ENCODE measurements around the gene TCHP.
"Not testable (repeated sequence)": the region's sequence is repeated elsewhere in the genome, so short reads cannot be mapped to it uniquely, and the experiment has no call there.

The TCHP gene

DNA sequence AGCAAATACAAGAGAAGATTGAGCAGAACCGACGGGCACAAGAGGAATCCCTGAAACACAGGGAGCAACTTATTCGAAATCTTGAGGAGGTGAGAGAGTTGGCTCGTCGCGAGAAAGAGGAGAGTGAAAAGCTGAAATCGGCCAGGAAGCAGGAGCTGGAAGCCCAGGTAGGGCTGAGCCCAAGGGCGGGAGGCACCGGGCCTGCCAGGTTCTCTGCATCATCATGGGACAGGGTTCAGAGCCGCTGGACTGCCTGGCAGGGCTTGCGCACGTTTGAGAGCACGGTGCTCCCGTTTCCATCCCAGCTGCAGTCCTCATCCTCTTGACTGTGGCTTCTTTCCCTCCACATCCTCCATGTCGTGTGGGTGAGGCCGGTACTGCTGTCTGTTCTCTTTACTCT is 14.4 kb downstream of the TCHP start:
- FAIRE-seq: no peak

DNA sequence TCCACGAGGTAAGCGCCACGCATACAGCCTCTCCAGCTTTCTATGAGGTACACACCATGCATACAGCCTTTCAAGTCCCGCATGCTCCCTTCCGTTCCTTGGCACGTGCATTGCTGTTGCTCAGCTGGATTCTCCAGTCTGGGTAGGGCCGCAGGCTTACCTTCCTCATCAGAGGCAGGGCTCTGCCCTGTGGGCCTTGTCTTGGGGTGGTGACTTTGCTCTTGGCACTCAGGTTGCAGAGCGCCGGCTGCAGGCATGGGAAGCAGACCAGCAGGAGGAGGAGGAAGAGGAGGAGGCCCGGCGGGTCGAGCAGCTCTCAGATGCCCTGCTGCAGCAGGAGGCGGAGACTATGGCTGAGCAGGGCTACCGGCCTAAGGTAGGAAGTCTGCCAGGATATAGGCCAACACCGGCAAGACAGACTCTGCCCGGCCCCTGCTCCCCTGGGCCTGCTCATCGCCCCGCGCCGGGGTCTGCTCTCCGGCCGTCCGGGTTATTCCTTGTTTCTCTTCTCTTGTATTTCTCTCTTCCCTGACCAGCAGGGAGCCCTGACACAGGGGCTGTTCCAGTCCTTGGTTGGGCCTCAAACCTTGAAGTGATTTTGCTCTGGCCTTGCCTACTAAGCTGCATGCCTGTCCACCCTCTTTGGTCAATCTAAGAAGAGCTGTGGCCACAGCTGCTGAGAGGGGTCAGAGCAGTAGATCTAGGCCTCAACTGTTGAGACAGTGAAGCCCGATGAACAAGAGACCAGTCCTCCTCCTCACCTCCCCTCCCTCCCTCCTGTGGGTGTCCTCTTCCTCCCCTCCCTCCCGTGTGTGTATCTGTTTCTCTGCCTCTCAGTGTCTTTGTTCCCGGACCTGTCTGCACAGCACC is 15.3 kb downstream of the TCHP start:
- FAIRE-seq: no peak

DNA sequence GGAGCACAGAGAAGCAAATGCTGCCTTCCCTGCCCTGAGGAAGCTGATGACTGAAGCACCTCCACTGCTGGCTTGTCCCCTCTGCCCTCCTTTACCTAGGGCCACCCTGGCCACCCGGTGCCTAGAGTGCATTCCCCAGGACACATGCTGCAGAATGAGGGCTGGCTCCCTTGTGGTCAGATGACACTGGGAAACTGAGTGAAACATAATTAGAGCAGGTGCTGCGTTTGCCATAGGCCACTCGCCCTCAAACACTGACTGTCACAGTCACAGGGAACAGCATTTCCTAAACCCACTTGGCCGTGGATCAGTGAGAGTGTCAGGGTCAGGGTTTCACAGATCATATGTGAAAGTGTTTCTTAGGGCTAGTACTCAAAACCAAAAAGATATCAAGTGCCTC is 16.0 kb downstream of the TCHP start:
- no peak for FAIRE-seq

DNA sequence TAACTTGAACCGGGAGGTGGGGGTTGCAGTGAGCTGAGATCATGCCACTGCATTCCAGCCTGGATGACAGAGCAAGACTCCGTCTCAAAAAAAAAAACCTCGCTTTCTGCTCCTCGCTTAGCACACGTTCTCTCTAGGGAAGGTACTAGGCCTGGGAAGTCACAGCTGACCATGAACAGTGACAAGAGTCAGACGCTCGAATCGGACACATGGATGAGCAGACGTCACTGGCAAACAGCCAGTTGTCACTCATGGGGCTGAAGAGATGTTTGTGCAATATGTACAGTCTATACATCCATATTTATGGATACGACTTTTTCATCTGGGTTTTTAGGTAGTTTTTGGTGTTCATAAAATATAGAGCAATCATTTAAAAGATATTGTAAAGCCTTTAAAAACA is 19.4 kb downstream of the TCHP start:
- no peak for FAIRE-seq

DNA sequence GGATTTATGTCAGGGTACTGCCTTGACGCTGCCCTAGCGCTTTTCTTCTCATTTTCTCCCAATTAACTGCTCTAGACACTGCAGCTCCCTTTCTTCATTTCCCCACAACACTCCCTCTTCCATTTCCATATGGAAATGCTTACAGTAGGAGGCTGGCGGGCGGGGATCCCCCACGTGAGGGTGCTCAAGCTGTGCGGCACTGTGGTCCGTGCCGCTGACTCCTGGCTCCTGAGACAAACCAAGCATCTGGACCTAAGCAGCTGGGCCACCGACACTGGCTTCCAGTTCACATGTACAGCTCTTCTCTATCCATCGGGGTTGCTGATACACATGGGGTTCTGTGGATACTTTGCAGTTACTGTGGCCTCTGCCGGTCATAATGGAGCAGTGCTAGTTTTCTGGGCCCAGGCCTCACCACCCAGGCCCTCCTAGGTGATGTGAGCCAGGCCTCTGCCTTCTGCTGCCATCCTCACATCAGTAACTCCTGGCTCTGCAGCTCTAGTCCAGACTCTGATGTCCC is 20.2 kb downstream of the TCHP start:
- FAIRE-seq: no peak

DNA sequence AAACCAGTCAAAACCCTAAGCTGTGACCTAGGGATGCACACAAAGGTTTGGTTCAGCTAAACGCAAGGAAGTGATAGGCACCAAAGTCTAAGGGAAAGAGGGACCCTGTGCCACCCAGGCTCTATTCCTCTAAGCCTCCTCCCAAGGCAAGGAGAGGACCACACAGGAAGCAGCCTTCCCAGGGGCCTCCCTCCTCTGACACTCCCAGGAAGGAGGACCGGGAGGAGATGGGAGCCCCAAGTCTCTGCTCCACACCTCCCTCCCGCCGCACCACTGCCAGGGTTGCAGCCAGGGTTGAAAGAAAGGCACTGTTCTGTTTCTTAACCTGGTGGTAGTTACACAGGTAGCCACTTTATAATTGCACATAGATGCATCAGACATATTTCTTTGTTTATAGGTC is 21.9 kb downstream of the TCHP start:
- no peak for FAIRE-seq

DNA sequence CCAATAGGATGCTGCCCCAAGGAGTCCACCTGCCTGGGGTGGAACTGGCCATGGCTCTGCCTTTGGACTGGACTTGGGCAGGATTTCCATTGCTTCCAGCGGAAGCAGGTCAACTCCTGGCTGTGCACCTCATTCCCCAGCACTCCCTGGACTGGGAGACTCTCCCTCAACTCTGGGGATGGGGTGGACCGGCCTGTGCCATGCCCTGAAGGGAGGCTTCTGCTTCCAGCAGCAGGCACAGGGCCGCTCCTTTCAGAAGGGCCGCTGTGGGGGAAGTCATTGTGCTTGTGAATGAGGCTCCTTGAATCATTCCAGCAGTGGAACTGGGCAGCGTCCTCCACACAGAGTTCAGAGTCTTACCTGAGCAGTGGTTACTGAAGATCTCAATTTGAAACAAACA is 23.0 kb downstream of the TCHP start:
- no peak for FAIRE-seq

DNA sequence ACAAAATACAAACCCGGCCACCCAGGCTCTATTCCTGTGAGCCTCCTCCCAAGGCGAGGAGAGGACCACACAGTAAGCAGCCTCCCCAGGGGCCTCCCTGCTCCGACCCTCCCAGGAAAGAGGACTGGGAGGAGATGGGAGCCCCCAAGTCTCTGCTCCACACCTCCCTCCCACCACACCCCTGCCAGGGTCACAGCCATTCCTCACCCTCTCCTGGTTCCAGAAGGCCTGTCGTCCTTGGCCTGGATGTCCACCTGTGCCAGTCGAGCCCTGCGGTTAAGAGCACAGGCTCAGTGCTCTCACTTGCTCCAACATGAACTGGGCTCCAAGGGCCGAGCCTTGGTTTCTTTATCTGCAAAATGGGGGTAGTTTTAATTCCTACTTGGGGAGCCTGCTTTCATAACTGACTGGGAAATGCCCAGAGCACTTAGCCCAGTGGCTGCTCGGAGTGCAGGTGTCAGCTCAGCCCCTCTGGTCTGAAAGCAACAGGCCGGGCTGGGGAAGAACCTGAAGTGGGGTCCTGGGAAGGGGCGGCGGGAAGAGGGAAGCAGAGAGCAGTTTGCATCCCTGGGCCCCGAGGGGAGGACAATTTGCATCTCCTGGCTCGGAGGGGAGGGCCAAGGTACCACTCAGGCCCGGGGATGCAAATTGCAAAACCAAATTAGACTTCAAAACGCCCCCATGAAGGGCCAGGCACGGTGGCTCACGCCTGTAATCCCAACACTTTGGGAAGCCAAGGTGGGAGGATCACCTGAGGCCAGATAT is 23.6 kb downstream of the TCHP start:
- FAIRE-seq: no peak

DNA sequence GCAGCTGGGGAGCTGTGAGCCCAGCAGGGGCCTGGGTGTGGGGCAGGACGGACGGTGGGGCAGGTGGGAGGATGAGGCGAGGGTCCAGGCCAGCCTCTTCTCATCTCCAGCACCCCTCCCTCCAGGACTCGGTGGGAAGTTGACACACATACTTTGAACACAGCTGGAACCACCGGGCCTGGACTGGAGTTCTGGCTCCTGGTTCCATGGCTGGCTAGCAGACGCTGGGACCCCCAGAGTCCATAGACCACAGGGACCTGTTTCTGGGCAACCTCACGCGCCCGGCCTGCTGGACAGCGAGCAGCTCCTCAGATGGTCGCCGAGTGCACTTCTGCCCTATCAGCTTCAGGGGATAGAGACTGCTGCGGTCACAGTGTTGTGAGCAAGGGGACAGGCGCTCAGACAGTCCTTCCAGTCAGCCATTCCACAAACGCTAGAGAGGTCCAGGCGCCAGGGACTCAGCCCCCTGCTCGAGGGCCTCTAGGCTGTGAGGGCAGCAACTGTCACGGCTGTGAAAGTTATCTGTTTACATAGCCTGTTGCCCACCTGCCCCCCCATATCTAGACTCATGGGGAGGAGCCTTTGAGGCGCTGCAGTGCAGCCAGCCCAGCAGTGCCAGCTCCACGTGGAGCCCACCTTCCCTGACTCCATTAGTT is 25.2 kb downstream of the TCHP start:
- FAIRE-seq: no peak

DNA sequence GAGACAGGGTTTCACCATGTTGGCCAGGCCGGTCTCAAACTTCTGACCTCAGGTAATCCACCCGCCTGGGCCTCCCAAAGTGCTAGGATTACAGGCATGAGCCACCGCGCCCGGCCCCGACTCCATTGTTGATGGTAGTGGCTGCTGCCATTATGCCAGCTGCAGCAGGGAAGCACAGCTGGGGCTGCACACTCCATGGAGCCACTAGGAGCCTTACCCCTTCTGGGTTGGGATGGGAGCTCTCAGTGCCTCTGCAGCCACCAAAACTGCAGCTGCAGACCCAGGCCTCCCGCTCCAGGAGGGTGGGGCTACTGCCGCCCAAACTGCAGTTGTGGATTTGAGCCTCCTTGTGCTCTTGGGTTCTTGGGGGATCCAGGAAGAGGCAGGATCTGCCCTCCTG is 25.9 kb downstream of the TCHP start:
- FAIRE-seq: no peak

DNA sequence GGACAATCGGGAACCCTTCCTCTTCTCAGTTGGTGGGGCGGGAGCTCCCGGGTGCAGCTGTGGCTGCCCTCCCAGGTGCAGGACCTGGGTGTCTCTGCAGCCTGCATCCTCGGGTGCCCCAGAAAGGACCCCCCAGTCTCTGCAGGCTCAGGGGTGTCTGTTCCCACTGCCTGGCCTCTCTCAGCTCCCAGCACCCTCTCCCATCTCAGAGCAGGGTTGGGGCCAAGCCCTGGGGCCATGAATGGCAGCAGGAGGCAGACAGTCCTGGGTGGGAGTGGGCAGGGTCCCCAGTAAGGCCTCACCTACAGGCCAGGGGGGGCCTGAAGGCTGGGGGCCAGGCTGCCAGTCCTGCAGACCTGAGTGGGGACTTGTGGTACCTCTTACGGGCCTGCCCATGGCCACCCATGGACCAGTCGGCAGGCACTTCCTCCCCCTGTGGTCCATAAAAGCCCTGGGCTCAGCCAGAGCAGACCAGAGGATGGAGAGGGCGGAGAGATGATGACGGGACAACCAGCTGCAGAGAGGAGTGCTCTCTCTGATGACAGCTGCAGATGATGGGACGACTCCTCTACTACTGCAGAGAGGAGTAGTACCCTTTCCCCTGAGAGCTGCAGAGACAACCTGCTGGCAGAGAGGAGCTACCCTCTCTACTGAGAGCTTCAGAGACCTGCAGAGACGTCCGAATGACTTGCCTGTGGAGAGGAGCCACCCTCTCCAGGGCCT is 26.6 kb downstream of the TCHP start:
- no peak for FAIRE-seq

DNA sequence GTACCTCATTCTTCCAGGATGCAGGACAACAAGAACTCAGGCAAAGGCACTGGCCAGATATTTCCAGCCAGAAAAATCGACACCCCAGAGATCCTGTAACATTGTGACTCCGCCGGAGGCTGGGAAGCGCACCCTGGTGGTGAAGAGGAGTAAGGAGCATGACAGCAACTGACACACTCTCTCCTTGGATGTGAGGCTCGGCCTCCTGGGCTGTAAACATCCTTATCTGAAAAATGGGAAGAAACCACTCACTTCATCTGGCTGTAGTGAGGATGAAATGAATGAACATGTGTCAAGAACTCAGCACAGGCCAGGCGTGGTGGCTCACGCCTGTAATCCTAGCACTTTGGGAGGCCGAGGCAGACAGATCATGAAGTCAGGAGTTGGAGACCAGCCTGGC is 27.5 kb downstream of the TCHP start:
- no peak for FAIRE-seq

DNA sequence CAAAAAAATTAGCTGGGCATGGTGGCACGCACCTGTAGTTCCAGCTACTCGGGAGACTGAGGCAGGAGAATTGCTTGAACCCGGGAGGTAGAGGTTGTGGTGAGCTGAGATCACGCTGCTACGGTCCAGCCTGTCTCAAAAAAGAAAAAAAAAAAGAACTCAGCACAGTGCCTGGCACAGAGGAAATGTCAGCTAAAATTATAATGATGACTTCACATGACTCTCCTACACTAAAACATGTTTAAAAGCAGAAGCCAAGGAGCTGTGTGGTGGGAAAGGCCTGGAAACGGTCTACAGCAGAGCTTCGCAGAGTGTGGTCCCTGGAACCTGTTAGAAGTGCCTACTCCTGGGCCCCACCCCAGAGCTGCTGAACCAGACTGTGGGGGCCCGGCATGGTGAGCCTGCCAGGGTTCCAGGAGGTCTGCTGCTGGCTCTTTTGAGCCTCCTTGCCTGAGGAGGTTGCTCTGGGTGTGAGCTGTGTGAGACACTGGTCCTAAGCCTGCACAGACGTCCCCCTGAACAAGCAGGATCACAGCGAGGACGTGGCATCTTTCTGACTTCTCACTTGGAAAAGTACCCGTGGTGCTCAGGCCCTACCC is 28.1 kb downstream of the TCHP start:
- no peak for FAIRE-seq

DNA sequence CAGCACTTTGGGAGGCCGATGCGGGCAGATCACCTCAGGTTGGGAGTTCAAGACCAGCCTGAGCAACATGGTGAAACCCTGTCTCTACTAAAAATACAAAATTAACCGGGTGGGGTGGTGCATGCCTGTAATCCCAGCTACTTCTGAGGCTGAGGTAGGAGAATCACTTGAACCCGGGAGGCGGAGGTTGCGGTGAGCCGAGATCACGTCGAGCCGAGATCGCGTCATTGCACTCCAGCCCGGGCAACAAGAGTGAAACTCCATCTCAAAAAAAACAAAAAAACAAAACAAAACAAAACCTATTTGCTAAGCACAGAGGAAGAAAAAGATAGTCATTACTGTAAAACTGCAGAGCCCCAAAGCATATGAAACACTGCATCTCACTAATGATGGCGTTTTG is 29.3 kb downstream of the TCHP start:
- not testable (repeated sequence) for FAIRE-seq

DNA sequence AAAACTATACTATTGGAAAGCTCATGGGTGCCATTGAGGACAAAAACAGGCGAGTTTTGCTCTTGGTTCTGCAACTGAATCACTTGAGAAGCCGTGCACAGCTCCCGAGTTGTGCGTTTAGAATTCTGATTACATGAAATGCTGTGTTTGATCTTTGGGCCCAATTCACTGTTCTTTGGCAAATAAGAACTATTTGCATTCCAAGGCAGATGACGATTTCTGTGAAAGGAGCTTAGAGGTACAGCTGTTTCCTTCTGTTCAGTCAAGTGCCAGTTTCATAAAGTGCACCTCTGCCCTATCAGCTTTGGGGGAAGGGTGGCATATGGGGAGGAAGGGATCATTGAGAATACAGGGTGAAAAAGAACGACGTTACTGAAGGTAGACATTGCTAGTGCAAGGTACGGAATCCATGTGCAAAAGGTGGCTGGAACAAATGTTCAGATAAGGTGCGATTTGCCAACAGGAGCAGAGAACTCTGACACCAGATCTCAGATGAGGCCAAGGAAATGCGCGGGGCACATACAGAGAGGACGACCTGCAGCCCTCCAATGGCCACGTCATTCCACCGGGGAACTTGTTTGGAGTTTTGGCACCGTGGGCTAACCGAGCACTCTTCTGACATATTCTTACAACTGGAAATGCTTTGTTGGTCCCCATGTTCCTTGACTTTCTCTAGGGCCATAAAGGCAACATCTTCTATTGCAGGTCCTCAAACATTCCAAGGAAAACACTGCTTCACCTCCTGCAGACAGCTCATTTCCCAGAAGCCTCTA is 30.1 kb downstream of the TCHP start:
- no peak for FAIRE-seq

DNA sequence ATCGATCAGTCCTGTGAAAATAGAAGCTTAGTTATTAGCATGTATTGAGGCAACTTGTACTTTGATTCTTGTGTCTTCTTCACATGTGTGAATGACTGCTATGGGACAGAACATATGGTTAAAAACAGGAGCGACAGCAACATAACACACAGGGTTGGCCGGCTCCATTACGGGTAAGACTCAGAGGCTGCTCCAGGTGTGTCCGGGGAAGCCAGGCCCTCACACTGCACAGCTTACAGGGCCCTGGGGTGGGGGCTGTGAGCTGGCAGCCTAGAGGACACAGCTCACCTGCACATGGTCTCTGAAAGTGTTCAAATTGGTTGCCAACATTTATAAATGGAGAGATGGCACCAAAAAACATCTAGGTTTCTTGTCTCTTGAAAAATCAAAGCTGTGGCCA is 31.1 kb downstream of the TCHP start:
- no peak for FAIRE-seq

DNA sequence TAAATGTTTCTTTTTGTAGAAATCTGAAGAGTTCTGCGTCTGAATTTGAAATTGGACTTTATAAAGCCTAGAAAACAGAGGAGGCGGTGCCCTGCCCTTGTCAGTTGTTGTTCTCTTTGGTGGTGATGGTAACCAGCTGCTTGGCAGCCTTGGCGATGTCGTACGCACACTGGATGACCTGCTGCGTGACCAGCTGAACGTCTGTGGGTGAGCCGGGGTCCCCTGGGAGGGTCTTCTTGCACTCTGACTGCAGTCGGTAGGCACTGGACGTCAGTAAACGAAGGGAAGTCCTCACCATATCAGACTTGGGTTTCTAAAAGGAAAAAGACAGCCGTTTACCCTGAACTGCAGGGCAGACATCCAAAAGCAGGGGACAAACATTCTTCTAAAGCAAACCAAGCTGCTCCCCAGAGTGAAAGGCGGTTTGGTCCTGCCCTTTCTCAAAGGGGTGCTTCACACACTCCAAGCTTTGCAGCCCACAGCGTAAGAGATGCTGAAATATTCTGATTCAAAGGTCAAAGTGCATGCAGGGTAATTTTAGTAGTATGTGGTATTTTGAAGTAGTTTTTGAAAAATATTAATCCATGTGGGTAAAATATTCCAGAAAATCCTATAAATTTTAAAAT is 32.9 kb downstream of the TCHP start:
- FAIRE-seq: no peak

DNA sequence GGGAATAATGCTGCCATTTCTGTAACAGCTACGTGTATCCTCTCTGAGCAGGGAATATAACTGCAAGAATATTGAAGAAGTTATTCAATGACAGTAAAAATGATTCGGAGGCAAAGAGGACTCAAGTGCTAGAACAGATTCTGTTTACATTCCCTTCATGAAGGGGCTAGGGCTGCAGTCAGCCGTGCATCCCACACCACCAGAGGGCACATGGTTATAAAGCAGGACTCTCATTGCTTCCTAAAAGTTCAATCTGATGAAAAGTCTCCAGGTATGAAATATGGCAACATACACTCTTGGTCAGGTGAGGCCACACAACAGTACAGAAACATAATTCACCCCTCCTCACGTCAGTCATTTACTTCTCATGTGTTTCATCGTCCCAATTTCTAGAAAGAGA is 34.0 kb downstream of the TCHP start:
- no peak for FAIRE-seq

DNA sequence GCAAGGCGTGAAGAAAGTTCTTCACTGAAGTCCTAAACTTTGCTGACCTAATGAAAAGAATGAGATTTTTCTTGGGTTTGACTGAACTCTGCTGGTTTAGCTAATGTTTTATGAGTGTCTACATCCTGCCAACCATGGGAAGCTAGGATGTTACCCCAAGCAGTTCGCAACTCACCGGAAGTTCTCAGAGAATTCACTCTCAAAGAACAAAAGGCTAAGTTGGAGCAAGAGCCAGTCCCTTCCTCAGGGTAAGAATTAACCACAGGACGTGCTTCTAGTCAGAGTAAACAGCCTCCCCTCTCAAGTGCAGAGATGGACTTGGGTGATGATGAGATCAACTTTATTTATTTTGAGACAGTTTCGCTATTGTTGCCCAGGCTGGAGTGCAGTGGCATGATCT is 37.3 kb downstream of the TCHP start:
- no peak for FAIRE-seq

DNA sequence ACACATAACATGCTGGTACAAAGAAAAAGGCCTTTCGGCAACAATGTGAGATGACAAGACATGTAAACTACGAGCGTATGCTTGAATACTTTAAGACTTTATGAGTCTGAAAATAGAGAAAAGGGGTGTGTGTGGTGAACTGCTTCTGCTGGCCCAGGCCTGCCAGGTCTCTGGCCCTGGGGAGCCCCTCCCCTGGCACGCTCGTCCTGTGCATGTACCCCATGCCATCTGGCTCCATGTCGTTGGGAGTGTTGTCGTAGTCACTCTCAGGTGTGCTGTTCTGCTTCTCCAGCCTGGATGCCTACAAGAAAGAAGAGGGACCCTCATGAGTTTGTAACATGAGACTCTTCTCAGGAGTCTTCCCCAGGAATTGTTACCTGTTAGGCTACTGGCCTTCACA is 38.9 kb downstream of the TCHP start:
- FAIRE-seq: no peak

DNA sequence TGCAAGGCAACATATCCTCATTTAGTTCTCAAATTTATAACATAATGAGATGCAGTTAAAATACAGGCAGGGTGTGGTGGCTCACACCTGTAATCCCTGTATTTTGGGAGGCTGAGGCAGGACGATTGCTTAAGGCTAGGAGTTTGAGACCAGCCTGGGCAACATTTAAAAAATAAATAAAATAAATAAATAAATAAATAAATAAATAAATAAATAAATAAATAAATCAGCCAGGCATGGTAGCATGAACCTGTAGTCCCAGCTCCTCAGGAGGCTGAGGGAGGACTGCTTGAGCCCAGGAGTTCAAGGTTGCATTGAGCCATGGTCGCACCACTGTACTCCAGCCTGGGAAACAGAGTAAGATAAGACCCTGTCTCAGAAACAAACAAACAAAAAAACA is 39.4 kb downstream of the TCHP start:
- no peak for FAIRE-seq
